CD4-positive, alpha-beta T cell treated with Interleukin-2 at 100 ng/mL for 4 hours (primary cell): ENCODE data around the gene GCK.

ENCODE experiments used
- DNase-seq: peaks from one replicate; pipeline ENCODE4 v3.0.0-alpha.2; 2020; ENCODE audit warnings: low spot score

GCK gene

GRCh38 chr7:44103923-44104859, 85.0 kb downstream of the GCK start, which contains the start of gene AEBP1:
Gene AEBP1 (plus strand): TSS chr7:44104345. CDS start chr7:44104666, 321 bp downstream.
- DNase-seq: peak; percentile 8

GRCh38 chr7:44103566-44103922, 85.7 kb downstream of the GCK start:
- DNase-seq: no peak

GRCh38 chr7:44102846-44103565, 86.2 kb downstream of the GCK start:
- DNase-seq: no peak

GRCh38 chr7:44101966-44102845, 87.0 kb downstream of the GCK start:
- DNase-seq: no peak

GRCh38 chr7:44101303-44101965, 87.8 kb downstream of the GCK start:
- no peak for DNase-seq

GRCh38 chr7:44100458-44101302, 88.6 kb downstream of the GCK start:
- no peak for DNase-seq

GRCh38 chr7:44099669-44100068, 89.6 kb downstream of the GCK start:
- no peak for DNase-seq

GRCh38 chr7:44098092-44099068, 90.9 kb downstream of the GCK start:
- DNase-seq: no peak

GRCh38 chr7:44097064-44097932, 91.9 kb downstream of the GCK start:
- DNase-seq: no peak

- DNase-seq: no peak
Measured at GRCh38 chr7:44096326-44096881, 92.8 kb downstream of the GCK start.

- no peak for DNase-seq
Measured at GRCh38 chr7:44095781-44096180, 93.5 kb downstream of the GCK start.

- DNase-seq: no peak
Measured at GRCh38 chr7:44094883-44095592, 94.2 kb downstream of the GCK start.

GRCh38 chr7:44094365-44094764, 94.9 kb downstream of the GCK start:
- no peak for DNase-seq
